Measurements from ENCODE around the gene DZIP1.
"Not testable (repeated sequence)": the region's sequence is repeated elsewhere in the genome, so short reads cannot be mapped to it uniquely, and the experiment has no call there.

- TF ChIP-seq TAF1 (IDR thresholded peaks at IDR 0.05; ENCODE audit: low read depth); CEBPB (IDR thresholded peaks at IDR 0.05); RAD21 (IDR thresholded peaks at IDR 0.05; ENCODE audit: low read depth); EGR1 (IDR thresholded peaks at IDR 0.05); NFIC (IDR thresholded peaks at IDR 0.05); TEAD4 (IDR thresholded peaks at IDR 0.05); MAX (IDR thresholded peaks at IDR 0.05); EP300 (IDR thresholded peaks at IDR 0.05; ENCODE audit: borderline replicate concordance); ZBTB7A (IDR thresholded peaks at IDR 0.05; ENCODE audit: low read depth): not testable (repeated sequence)
- TF ChIP-seq REST (IDR thresholded peaks at IDR 0.05; ENCODE audit: low read depth) = peak; percentile 67
These were observed 22.7 kb upstream of the DZIP1 start for GRCh38 chr13:95667235-95667634.
